ENCODE results near the gene STK39.

GRCh38 chr2:168293766-168294165, 46.4 kb upstream of the STK39 start:
- TF ChIP-seq, protein P1, sequence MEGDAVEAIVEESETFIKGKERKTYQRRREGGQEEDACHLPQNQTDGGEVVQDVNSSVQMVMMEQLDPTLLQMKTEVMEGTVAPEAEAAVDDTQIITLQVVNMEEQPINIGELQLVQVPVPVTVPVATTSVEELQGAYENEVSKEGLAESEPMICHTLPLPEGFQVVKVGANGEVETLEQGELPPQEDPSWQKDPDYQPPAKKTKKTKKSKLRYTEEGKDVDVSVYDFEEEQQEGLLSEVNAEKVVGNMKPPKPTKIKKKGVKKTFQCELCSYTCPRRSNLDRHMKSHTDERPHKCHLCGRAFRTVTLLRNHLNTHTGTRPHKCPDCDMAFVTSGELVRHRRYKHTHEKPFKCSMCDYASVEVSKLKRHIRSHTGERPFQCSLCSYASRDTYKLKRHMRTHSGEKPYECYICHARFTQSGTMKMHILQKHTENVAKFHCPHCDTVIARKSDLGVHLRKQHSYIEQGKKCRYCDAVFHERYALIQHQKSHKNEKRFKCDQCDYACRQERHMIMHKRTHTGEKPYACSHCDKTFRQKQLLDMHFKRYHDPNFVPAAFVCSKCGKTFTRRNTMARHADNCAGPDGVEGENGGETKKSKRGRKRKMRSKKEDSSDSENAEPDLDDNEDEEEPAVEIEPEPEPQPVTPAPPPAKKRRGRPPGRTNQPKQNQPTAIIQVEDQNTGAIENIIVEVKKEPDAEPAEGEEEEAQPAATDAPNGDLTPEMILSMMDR (conservative IDR thresholded peaks at IDR 0.05; ENCODE audit: low read depth, low read length), result 0 out of 2 replicates have a peak, but pooled peaks have one; percentile 2
- TF ChIP-seq BHLHE40 (IDR thresholded peaks at IDR 0.05; ENCODE audit: low read depth, low read length) (no peak), ELK1 (IDR thresholded peaks at IDR 0.05; ENCODE audit: borderline replicate concordance, low read depth, low read length) (no peak), POLR2A (IDR thresholded peaks at IDR 0.05; ENCODE audit: low read depth, low read length) (no peak), USF2 (IDR thresholded peaks at IDR 0.05; ENCODE audit: low read depth, low read length) (no peak), RCOR1 (IDR thresholded peaks at IDR 0.05; ENCODE audit: insufficient replicate concordance, low read length) (no peak), MAZ (IDR thresholded peaks at IDR 0.05; ENCODE audit: borderline replicate concordance, low read depth, low read length) (no peak), CEBPB (IDR thresholded peaks at IDR 0.05; ENCODE audit: low read depth, low read length) (no peak), RAD21 (IDR thresholded peaks at IDR 0.05; ENCODE audit: low read length) (no peak)
